Cardiac fibroblast (primary cell): ENCODE data around the gene ZNF628.

Source experiments
- DNase-seq, 2 donors: peaks; one replicate each; pipeline versions ENCODE4 v3.0.0 to v3.0.0-alpha.2; 2010; ENCODE audit warnings: low read depth in 2 of 2
- H3K4me3 ChIP-seq, 2 donors: replicated peaks in 1 of 2; 1 replicate in 1 of 2; 2 replicates in 1 of 2; pipeline ENCODE4 v1.5.1; 2011; ENCODE audit warnings: low read depth in 2 of 2, low read length in 2 of 2, mild to moderate bottlenecking in 2 of 2, moderate library complexity in 1 of 2
- TF ChIP-seq, protein P1 (sequence below): IDR thresholded peaks from one replicate; pipeline ENCODE4 v1.5.1; 2011; ENCODE audit warnings: low read depth, mild to moderate bottlenecking, low read length, inconsistent platforms

The ZNF628 gene

DNA sequence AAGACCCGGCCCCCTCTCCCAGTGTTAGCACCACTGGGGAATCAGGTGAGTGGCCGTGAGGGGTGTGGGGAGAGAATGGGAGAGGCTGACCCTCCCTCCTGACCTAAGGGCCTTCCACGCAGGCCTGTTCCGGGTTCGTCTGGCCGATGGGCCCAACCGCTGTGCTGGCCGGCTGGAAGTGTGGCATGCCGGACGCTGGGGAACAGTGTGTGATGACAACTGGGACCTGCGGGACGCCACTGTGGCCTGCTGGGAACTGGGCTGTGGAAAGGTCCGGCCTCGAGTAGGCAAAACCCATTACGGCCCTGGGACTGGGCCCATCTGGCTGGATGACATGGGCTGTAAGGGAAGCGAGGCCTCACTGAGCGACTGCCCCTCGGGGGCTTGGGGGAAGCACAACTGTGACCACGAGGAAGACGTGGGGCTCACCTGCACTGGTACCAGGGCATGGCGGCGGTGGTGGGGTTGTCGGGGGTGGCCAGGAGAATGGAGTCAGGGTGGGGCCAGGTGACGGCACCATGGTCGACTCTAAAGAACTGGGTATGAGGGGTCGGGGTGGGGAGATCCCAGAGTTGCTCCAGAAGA is 24.0 kb downstream of the ZNF628 start:
- TF ChIP-seq, protein P1, sequence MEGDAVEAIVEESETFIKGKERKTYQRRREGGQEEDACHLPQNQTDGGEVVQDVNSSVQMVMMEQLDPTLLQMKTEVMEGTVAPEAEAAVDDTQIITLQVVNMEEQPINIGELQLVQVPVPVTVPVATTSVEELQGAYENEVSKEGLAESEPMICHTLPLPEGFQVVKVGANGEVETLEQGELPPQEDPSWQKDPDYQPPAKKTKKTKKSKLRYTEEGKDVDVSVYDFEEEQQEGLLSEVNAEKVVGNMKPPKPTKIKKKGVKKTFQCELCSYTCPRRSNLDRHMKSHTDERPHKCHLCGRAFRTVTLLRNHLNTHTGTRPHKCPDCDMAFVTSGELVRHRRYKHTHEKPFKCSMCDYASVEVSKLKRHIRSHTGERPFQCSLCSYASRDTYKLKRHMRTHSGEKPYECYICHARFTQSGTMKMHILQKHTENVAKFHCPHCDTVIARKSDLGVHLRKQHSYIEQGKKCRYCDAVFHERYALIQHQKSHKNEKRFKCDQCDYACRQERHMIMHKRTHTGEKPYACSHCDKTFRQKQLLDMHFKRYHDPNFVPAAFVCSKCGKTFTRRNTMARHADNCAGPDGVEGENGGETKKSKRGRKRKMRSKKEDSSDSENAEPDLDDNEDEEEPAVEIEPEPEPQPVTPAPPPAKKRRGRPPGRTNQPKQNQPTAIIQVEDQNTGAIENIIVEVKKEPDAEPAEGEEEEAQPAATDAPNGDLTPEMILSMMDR = no peak
- no peak overlapping the region for H3K4me3 ChIP-seq
- no peak for DNase-seq

GRCh38 chr19:55502197-55502952 is 26.0 kb downstream of the ZNF628 start:
- no peak overlapping the region for H3K4me3 ChIP-seq
- TF ChIP-seq, protein P1 = no peak
- no peak for DNase-seq

- no peak for DNase-seq
- no peak overlapping the region for H3K4me3 ChIP-seq
- TF ChIP-seq, protein P1 = no peak
Observed at GRCh38 chr19:55503157-55503501, 26.7 kb downstream of the ZNF628 start.

- H3K4me3 ChIP-seq = peak overlapping the region; percentile 54 to 57
- DNase-seq = peak; percentile 91 to 94
- TF ChIP-seq, protein P1 = peak; percentile 98
Observed at GRCh38 chr19:55503502-55504251, 27.3 kb downstream of the ZNF628 start.

GRCh38 chr19:55504252-55504603 is 27.8 kb downstream of the ZNF628 start:
- TF ChIP-seq, protein P1 = no peak
- H3K4me3 ChIP-seq = no peak overlapping the region
- DNase-seq = no peak

- no peak for DNase-seq
- TF ChIP-seq, protein P1 = no peak
- no peak overlapping the region for H3K4me3 ChIP-seq
Observed at GRCh38 chr19:55504981-55505380, 28.6 kb downstream of the ZNF628 start.
